ENCODE results near the gene RBM20. TPM values are rescaled to one million over a fixed set of nuclear protein-coding genes. Genes with fewer than 3 reads are reported as not detected.

The RBM20 gene
- total and polyA plus RNA-seq, 2 experiments from 2014 or later = 0.05 to 0.17 TPM

- H3K27me3 Mint-ChIP-seq (ENCODE audit: insufficient read depth, low read depth, poor library complexity) = peaks cover 3% of the 10 kb centered on the region
- H3K4me1 ChIP-seq (ENCODE audit: insufficient read depth) = peaks cover 4% of the 10 kb centered on the region; the same call in 1 of the 2 replicates
- peaks cover 4% of the 10 kb centered on the region; the same call in 2 of the 3 replicates for H3K9me3 Mint-ChIP-seq
- H3K27ac Mint-ChIP-seq = no peak overlapping the region
- peaks cover 6% of the 10 kb centered on the region; the same call in 1 of the 2 replicates for H3K9me2 ChIP-seq (ENCODE audit: insufficient read depth)
- H3K27ac ChIP-seq (ENCODE audit: low read depth) = no peak overlapping the region
- no peak overlapping the region for H2AFZ ChIP-seq
- H3K4me3 ChIP-seq = no peak overlapping the region
- H3K4me1 Mint-ChIP-seq = peaks cover 4% of the 10 kb centered on the region; the same call in 2 of the 3 replicates
- no peaks in the 10 kb centered on the region for H4K20me1 ChIP-seq (replicated peaks; ENCODE audit: insufficient read depth)
- H3K79me2 ChIP-seq (replicated peaks; ENCODE audit: insufficient read depth) = no peaks in the 10 kb centered on the region
- TF ChIP-seq POLR2AphosphoS5 (IDR thresholded peaks at IDR 0.05; ENCODE audit: low read depth) (no peak), ETS1 (IDR thresholded peaks at IDR 0.05) (no peak), STAT1 (IDR thresholded peaks at IDR 0.05; ENCODE audit: unreplicated experiment) (no peak), EZH2phosphoT487 (IDR thresholded peaks at IDR 0.05; ENCODE audit: unreplicated experiment) (no peak), CTCF (conservative IDR thresholded peaks at IDR 0.05; ENCODE audit: low read depth in 2 of 2) (no peak), CREB1 (CRISPR knock-in tag; IDR thresholded peaks at IDR 0.05; ENCODE audit: low read depth) (no peak), EZH2 (IDR thresholded peaks at IDR 0.05; ENCODE audit: low read depth, unreplicated experiment) (no peak), JUNB (IDR thresholded peaks at IDR 0.05; ENCODE audit: unreplicated experiment) (no peak), REST (IDR thresholded peaks at IDR 0.05; ENCODE audit: unreplicated experiment) (no peak), NANOG (IDR thresholded peaks at IDR 0.05; ENCODE audit: borderline replicate concordance) (no peak), ZNF331 (CRISPR knock-in tag; IDR thresholded peaks at IDR 0.05; ENCODE audit: low read depth) (no peak), ZNF114 (CRISPR knock-in tag; IDR thresholded peaks at IDR 0.05) (no peak), ZNF462 (CRISPR knock-in tag; IDR thresholded peaks at IDR 0.05) (no peak)
- no peaks in the 10 kb centered on the region for H3K36me3 Mint-ChIP-seq (ENCODE audit: low read depth)
- H3K4me2 ChIP-seq = no peak overlapping the region
- no peaks in the 10 kb centered on the region for H3K27me3 ChIP-seq (ENCODE audit: insufficient read depth)
- H3F3A ChIP-seq (replicated peaks; ENCODE audit: low read depth) = no peaks in the 10 kb centered on the region
- no peak overlapping the region for H3K4me3 Mint-ChIP-seq
- ATAC-seq (no peak), DNase-seq (ENCODE audit: low spot score) (no peak)
- H3K36me3 ChIP-seq (ENCODE audit: insufficient read depth) = no peaks in the 10 kb centered on the region
Observed at GRCh38 chr10:110762109-110762848, 118.1 kb downstream of the RBM20 start.

All from GM23338 (cell line).